ENCODE data around the gene NAA80.

Gene NAA80

DNA sequence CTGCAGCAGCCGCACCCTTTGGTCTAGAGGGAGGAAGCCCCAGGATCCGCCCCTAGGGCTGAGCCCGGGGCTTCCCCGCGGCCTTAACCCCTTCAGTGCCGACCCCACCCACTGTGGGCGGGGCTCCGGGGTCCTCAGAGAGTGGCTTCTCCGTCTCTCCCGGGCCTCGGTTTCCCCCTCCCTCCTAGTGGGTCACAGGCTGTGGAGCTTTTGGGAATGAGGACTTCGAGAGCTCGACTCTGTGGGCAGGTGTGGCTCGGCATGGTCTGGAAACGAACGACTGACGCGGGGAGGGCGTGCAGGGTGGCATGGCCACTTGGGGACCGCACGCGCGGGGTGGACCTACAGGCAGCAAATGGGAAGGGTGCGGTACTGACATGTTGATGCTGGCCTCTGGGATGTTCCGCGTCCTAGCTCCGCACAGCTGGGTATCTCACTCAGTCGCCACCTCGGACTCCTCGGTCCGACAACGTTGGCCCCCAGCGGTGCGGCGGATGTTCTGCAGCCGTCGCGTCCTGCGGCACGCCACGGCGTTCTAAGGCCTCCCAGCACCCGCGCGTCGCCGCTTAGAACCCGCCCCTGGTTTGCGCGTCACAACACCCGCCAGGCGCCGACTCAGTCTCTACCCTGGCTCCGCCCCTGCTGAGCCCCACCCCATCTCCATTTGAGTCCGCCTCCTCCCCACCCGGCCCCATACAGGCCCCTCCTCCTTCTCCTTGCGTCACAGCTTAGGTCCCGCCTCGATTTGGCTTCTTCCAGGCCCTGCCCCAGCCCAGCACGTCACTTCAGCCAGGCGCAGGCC is at the start of gene NAA80, which contains the start of gene HYAL3:
Gene NAA80 (minus strand): TSS at position 570 of the 802 bp plus-strand sequence. CDS start 1,942 bp downstream, outside the sequence.
Gene HYAL3 (minus strand): TSS at position 570 of the 802 bp plus-strand sequence. CDS start 3,803 bp downstream, outside the sequence.
- FAIRE-seq: no peak

DNA sequence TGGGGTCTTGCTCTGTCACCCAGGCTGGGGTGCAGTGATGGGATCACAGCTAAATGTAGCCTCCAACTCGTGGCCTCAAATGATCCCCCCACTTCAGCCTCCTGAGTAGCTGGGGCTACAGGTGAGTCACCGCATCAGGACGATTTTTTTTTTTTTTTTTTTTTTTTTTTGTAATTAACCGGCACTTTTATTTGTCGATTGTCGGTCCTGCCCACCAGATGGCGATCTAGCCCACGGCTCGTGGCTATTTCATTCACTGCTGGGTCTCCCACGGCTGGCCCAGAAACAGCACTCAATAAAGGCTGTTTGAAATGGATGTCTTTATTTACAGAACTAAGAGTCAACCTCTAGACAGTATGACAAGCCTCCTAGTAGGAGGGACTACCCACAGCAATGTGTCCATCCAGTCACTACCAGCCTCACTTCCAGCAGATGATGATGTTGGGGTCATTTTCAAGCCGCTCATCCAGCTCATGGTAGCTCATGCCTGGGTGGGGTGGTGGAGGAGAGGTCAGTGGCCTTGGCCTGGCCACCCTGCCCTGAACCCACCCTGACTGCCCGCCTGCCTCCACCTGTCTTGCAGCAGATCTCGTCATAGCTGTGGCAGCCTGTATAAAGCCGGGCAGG is 48.1 kb upstream of the NAA80 start:
- no peak for FAIRE-seq

- no peak for FAIRE-seq
Measured at GRCh38 chr3:50345586-50346234, 46.5 kb upstream of the NAA80 start, which contains the start of gene ZMYND10. Gene ZMYND10, minus strand, starts transcription at chr3:50345732. Its CDS starts 153 bp downstream, at chr3:50345579.

DNA sequence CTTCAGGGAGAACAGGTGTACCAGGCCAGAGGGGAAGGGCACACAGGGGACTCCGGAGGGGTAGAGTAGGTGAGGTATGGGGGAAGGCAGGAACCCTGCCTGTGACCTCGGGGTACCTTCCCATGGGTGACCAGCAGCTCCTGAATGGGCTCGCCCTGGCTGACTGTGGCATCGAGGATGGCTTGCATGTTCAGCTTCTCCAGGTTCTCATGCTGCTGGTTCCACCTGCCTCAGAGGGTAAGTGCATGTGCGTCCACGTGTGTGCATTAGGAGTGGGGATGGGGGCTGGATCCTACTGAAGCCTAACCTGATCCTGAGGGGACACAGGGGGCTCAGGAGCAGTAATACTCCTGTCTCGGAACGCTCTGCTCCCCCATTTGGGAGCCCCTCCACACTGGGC is 45.8 kb upstream of the NAA80 start:
- FAIRE-seq: no peak

DNA sequence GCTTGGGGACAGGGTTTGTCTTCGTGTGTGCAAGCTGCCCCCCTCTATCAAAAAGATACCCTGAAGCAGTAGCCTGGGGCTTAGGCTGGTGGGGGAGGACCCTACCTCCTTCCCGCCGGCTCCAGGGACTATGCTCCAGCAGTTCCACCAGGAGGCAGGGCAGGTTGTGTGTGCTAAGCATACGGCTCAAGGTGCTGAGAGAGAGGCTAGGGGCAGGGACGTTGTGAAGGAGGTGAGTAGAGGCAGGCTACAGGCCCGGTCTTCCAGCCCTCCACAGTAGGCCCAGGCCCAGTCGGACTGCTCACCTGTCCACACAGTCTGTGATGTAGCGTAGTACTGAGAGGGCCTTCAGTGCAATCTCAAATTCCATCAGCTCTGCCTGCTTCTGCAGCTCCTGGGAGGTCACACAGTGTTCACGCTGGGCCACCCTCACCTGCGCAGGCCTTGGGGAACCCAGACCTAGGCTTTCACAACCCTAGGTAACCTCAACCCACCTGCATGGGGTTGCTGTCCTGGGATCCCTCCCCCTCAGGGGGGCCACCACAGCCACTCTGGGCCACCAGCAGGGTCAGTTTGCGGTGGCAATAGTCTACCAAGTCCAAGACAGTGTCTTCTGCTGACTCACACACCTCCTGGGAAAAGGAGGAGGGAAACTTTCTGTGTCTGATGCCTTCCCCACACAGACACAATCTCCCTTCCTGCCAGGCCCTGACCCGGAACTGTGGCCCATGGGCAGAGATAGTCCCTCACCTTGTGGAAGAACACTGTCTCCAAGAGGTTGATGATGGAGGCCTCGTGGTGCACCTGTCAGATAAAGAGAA is 43.8 kb upstream of the NAA80 start:
- FAIRE-seq: no peak

DNA sequence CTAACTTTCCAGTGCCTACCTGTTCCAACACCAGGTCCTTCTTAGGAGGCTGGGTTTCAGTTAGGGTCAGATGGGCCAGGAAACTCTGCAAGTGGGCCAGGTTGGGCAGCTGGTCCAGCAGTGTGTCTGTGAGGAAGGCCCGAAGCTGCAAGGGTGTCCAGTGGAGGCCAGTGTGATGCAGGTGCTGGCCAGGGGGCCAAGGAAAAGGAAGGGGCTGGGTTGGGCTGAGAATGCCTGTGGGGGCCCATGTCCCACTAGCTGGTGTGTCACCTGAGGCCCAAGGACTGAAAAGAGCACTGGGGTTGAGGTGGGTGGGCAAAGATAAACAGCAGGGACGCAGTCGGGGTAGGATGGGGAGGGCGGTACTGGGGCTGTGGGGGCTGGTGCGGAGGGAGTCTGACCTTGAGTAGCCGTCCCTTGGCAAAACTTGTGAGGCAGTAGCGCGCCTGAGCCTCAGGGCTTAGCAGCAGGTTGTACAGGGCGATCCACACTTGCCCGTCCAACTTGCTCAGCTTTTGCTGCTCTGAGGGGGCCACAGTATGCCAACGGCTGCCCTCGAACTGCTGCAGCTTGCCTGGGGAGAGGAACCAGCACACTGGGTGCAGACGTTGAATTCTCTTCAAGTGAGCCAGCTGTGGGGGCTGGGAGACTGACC is 42.9 kb upstream of the NAA80 start:
- no peak for FAIRE-seq

GRCh38 chr3:50341537-50341936 is 42.3 kb upstream of the NAA80 start:
- FAIRE-seq: no peak

GRCh38 chr3:50340448-50341329 is 41.5 kb upstream of the NAA80 start, which contains the start of gene RASSF1:
Gene RASSF1, minus strand, starts transcription at chr3:50340836. Its CDS starts 31 bp downstream, at chr3:50340805.
- FAIRE-seq: no peak

DNA sequence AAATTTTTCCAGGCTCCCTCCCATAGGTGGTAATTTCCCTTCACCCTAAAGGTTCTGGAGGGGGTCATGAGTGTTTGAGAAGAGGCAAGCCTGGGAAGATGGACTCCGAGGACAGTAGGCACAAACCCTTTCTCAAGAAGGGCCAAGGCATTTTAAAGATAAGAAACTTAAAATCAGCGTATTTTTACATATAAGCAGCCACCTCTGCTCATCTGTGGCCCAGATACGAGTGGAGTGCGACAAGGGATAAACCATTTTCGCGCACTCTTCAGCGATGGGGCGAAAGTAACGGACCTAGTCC is 40.9 kb upstream of the NAA80 start:
- FAIRE-seq: no peak

GRCh38 chr3:50339485-50340146 is 40.4 kb upstream of the NAA80 start:
- no peak for FAIRE-seq

- no peak for FAIRE-seq
Measured at GRCh38 chr3:50338965-50339364, 39.8 kb upstream of the NAA80 start.

- no peak for FAIRE-seq
Measured at GRCh38 chr3:50337175-50337861, 38.1 kb upstream of the NAA80 start.

GRCh38 chr3:50336452-50337174 is 37.4 kb upstream of the NAA80 start:
- no peak for FAIRE-seq

- FAIRE-seq: no peak
Measured at GRCh38 chr3:50334339-50335075, 35.3 kb upstream of the NAA80 start.

DNA sequence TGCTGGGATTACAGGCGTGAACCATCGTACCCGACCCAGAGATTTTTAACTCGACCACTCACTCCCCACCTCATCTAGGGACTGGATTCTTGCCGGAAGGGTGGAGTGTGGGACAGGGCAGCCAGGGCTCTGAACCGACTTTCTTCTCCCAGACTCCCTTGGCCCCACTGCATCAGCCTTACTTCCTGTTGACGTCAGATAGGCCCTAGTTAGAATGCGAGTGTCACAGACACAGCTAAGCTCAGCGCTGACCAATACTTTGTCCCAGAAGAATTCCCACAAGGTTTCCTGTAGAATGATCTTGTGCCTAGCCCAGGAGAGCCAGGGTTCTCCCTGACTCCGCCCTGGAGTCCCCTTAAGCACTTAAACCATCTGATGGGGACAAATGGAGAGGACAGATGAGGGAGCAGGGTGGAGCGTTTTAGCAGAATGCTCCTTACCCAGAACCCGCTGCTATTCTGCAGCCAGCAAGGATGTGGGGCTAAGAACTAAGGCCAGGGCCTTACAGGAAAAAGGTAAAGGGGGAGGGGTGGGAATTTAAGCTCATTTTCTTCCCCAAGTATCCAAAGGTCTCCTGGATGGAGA is 34.6 kb upstream of the NAA80 start:
- no peak for FAIRE-seq

DNA sequence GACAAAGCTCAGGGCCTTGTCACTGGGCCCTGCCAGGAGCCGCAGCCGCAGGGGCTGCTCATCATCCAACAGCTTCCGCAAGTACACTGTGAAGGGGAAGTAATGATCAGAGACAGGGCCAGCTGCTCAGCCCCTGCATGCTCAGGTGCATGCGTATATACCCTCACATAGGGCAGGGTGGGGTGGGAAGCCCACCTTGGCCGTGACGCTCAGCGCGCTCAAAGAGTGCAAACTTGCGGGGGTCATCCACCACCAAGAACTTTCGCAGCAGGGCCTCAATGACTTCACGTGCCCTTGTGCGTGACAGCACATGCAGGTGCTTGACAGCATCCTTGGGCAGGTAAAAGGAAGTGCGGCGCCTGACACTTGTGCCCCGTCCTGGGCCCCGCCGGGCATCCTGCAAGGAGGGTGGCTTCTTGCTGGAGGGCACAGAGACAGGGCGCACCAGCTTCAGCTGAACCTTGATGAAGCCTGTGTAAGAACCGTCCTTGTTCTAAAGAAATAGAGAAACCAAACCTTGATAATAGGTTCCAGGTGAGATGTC is 32.2 kb upstream of the NAA80 start:
- FAIRE-seq: no peak

- no peak for FAIRE-seq
Measured at GRCh38 chr3:50330330-50330729, 31.1 kb upstream of the NAA80 start.
